HEK293 (cell line): Measurements from ENCODE around the gene LDHD.

Experiments used
- CTCF ChIA-PET: fragments of 350-600 bp; formaldehyde crosslinking; extraction: SDS; loops from one replicate; lab custom pipeline; 2021; ENCODE audit warnings: antibody characterized with exemption; lab: Yijun Ruan, JAX
- POLR2A ChIA-PET: fragments of 300-600 bp; formaldehyde crosslinking; extraction: SDS; loops from one replicate; lab custom pipeline; 2020; ENCODE audit warnings: antibody characterized with exemption, inconsistent platforms; lab: Yijun Ruan, JAX
- H3K27ac ChIP-seq: fragments of 200-500 bp; sonication (Bioruptor generic); 2 replicates; pipeline ENCODE4 v1.5.1; 2014; ENCODE audit warnings: low read depth, low read length, control low read depth, inconsistent platforms; ENCODE audit errors: extremely low read depth
- H3K36me3 ChIP-seq, 2 experiments: fragments of 200-500 bp in 1 of 2; sonication (Bioruptor generic) in 1 of 2; 1 replicate in 1 of 2; 2 replicates in 1 of 2; pipeline ENCODE4 v1.5.1; 2014 to 2017; ENCODE audit warnings: inconsistent platforms in 2 of 2, low read length in 2 of 2; ENCODE audit not compliant: control insufficient read depth in 2 of 2, insufficient read depth in 1 of 2
- H3K4me1 ChIP-seq: fragments of 200-500 bp; sonication (Bioruptor generic); 2 replicates; pipeline ENCODE4 v1.5.1; 2014; ENCODE audit warnings: mild to moderate bottlenecking, low read length, inconsistent platforms; ENCODE audit not compliant: control insufficient read depth, insufficient read depth
- H3K4me3 ChIP-seq: 2 replicates; pipeline ENCODE4 v1.5.1; 2011; ENCODE audit warnings: low read depth, mild to moderate bottlenecking, control low read depth, low read length, moderate library complexity
- H3K9me3 ChIP-seq: fragments of 200-500 bp; sonication (Bioruptor generic); 2 replicates; pipeline ENCODE4 v1.5.1; 2014; ENCODE audit warnings: low read depth, low read length, inconsistent platforms; ENCODE audit not compliant: control insufficient read depth, insufficient read depth
- EGR2 ChIP-seq: fragments of 450-650 bp; formaldehyde crosslinking; IDR thresholded peaks from 2 replicates; pipeline ENCODE4 v1.5.1; 2016; ENCODE audit warnings: low read depth, missing biosample characterization, missing genetic modification characterization
- GLI2 ChIP-seq: fragments of 450-650 bp; formaldehyde crosslinking; IDR thresholded peaks from 2 replicates; pipeline ENCODE4; 2017; ENCODE audit warnings: missing biosample characterization, missing genetic modification characterization, low read depth, borderline replicate concordance
- KLF8 ChIP-seq: fragments of 450-650 bp; formaldehyde crosslinking; IDR thresholded peaks from 2 replicates; pipeline ENCODE4 v1.5.1; 2016; ENCODE audit warnings: missing biosample characterization, missing genetic modification characterization
- PRDM10 ChIP-seq: fragments of 450-650 bp; formaldehyde crosslinking; IDR thresholded peaks from 2 replicates; pipeline ENCODE4 v1.5.1; 2016; ENCODE audit warnings: missing biosample characterization, missing genetic modification characterization
- SCRT2 ChIP-seq: fragments of 450-650 bp; formaldehyde crosslinking; IDR thresholded peaks from 2 replicates; pipeline ENCODE4 v1.5.1; 2016; ENCODE audit warnings: missing biosample characterization, missing genetic modification characterization
- ZBTB17 ChIP-seq: fragments of 450-650 bp; formaldehyde crosslinking; IDR thresholded peaks from 2 replicates; pipeline ENCODE4 v1.5.1; 2016; ENCODE audit warnings: missing biosample characterization, missing genetic modification characterization
- ZBTB8A ChIP-seq: fragments of 450-650 bp; formaldehyde crosslinking; IDR thresholded peaks from 2 replicates; pipeline ENCODE4 v1.5.1; 2016; ENCODE audit warnings: missing biosample characterization, missing genetic modification characterization
- ZFHX2 ChIP-seq: fragments of 450-650 bp; formaldehyde crosslinking; conservative IDR thresholded peaks from 2 replicates; pipeline ENCODE4 v1.5.1; 2016; ENCODE audit warnings: missing biosample characterization, missing genetic modification characterization
- ZFP3 ChIP-seq: fragments of 450-650 bp; formaldehyde crosslinking; IDR thresholded peaks from 2 replicates; pipeline ENCODE4 v1.5.1; 2016; ENCODE audit warnings: low read depth, missing biosample characterization, missing genetic modification characterization
- ZNF10 ChIP-seq: fragments of 450-650 bp; formaldehyde crosslinking; IDR thresholded peaks from 2 replicates; pipeline ENCODE4 v1.5.1; 2017; ENCODE audit warnings: missing biosample characterization, missing genetic modification characterization
- ZNF133 ChIP-seq: fragments of 450-650 bp; formaldehyde crosslinking; IDR thresholded peaks from 2 replicates; pipeline ENCODE4 v1.5.1; 2016; ENCODE audit warnings: missing biosample characterization, missing genetic modification characterization
- ZNF146 ChIP-seq: fragments of 450-650 bp; formaldehyde crosslinking; IDR thresholded peaks from 2 replicates; pipeline ENCODE4 v1.5.1; 2016; ENCODE audit warnings: missing biosample characterization, missing genetic modification characterization
- ZNF274 ChIP-seq, 2 experiments: fragments of 200-500 bp in 1 of 2; fragments of 450-650 bp in 1 of 2; sonication (Bioruptor generic) in 1 of 2; formaldehyde crosslinking in 1 of 2; IDR thresholded peaks; 2 replicates each; pipeline versions ENCODE4 v1.5.1 to v1.6.1; 2014 to 2016; ENCODE audit warnings: borderline replicate concordance in 1 of 2, inconsistent platforms in 1 of 2, low read length in 1 of 2, missing biosample characterization in 1 of 2, missing genetic modification characterization in 1 of 2
- ZNF518A ChIP-seq: fragments of 450-650 bp; formaldehyde crosslinking; conservative IDR thresholded peaks from 2 replicates; pipeline ENCODE4 v1.5.1; 2016; ENCODE audit warnings: low read depth, missing biosample characterization, missing genetic modification characterization
- ZNF571 ChIP-seq: fragments of 450-650 bp; formaldehyde crosslinking; IDR thresholded peaks from 2 replicates; pipeline ENCODE4 v1.5.0; 2017; ENCODE audit warnings: missing biosample characterization, missing genetic modification characterization
- ZNF785 ChIP-seq: fragments of 450-650 bp; formaldehyde crosslinking; IDR thresholded peaks from 2 replicates; pipeline ENCODE4 v1.5.1; 2016; ENCODE audit warnings: missing biosample characterization, missing genetic modification characterization
- ZSCAN23 ChIP-seq: fragments of 450-650 bp; formaldehyde crosslinking; IDR thresholded peaks from 2 replicates; pipeline ENCODE4 v1.5.1; 2016; ENCODE audit warnings: missing biosample characterization, missing genetic modification characterization
- TF ChIP-seq, protein P1 (sequence below): fragments of 450-650 bp; formaldehyde crosslinking; IDR thresholded peaks from 2 replicates; pipeline ENCODE4 v1.5.1; 2017; ENCODE audit warnings: missing biosample characterization, missing genetic modification characterization
- TF ChIP-seq, protein P2 (sequence below): fragments of 450-650 bp; formaldehyde crosslinking; IDR thresholded peaks from 2 replicates; pipeline ENCODE4 v1.5.1; 2016; ENCODE audit warnings: missing biosample characterization, missing genetic modification characterization

The LDHD gene

GRCh38 chr16:75109732-75110243 lies 6.8 kb downstream of the LDHD start:
- ChIA-PET CTCF (interaction anchor here (0.6 to 4.3 kb wide), 6 partner anchors 12 to 953 kb away, joined by 3 to 47 read pairs (median 10); partner anchors contain the start of genes WDR59 and ZNRF1), POLR2A (no interaction called here)
- TF ChIP-seq ZBTB8A (tag by site-specific recombination) (no peak), ZFP3 (no peak), ZNF146 (tag by site-specific recombination) (no peak), ZNF518A (no peak), GLI2 (tag by site-specific recombination) (no peak), EGR2 (tag by site-specific recombination) (no peak), KLF8 (tag by site-specific recombination) (no peak), ZNF10 (tag by site-specific recombination) (no peak), ZNF785 (tag by site-specific recombination) (no peak), ZNF571 (tag by site-specific recombination) (no peak), ZNF133 (tag by site-specific recombination) (no peak)
- H3K27ac ChIP-seq = no peak overlapping the region
- no peaks in the 10 kb centered on the region for H3K9me3 ChIP-seq
- H3K36me3 ChIP-seq = no peaks in the 10 kb centered on the region
- no peaks in the 10 kb centered on the region; the same call in 1 of the 2 replicates for H3K4me1 ChIP-seq
- no peak overlapping the region for H3K4me3 ChIP-seq

- CTCF ChIA-PET = interaction anchor here (0.6 to 4.3 kb wide), 4 partner anchors 11 to 954 kb away, joined by 3 to 23 read pairs (median 4); partner anchors contain the start of gene ZNRF1
- TF ChIP-seq ZFHX2 (tag by site-specific recombination) (peak; percentile 66; the same call in 1 of the 2 replicates), SCRT2 (tag by site-specific recombination) (0 out of 2 replicates have a peak, but pooled peaks have one; percentile 16), PRDM10 (peak; percentile 55), ZSCAN23 (tag by site-specific recombination) (no peak), ZNF274 (IDR thresholded peaks at IDR 0.05; ENCODE audit: low read length) (no peak), ZNF274 (tag by site-specific recombination; IDR thresholded peaks at IDR 0.05; ENCODE audit: borderline replicate concordance) (no peak), ZBTB17 (tag by site-specific recombination) (peak; percentile 94)
- TF ChIP-seq, protein P1, sequence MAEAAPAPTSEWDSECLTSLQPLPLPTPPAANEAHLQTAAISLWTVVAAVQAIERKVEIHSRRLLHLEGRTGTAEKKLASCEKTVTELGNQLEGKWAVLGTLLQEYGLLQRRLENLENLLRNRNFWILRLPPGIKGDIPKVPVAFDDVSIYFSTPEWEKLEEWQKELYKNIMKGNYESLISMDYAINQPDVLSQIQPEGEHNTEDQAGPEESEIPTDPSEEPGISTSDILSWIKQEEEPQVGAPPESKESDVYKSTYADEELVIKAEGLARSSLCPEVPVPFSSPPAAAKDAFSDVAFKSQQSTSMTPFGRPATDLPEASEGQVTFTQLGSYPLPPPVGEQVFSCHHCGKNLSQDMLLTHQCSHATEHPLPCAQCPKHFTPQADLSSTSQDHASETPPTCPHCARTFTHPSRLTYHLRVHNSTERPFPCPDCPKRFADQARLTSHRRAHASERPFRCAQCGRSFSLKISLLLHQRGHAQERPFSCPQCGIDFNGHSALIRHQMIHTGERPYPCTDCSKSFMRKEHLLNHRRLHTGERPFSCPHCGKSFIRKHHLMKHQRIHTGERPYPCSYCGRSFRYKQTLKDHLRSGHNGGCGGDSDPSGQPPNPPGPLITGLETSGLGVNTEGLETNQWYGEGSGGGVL (tag by site-specific recombination) = peak; percentile 23; the same call in 1 of the 2 replicates
- TF ChIP-seq, protein P2, sequence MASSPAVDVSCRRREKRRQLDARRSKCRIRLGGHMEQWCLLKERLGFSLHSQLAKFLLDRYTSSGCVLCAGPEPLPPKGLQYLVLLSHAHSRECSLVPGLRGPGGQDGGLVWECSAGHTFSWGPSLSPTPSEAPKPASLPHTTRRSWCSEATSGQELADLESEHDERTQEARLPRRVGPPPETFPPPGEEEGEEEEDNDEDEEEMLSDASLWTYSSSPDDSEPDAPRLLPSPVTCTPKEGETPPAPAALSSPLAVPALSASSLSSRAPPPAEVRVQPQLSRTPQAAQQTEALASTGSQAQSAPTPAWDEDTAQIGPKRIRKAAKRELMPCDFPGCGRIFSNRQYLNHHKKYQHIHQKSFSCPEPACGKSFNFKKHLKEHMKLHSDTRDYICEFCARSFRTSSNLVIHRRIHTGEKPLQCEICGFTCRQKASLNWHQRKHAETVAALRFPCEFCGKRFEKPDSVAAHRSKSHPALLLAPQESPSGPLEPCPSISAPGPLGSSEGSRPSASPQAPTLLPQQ (tag by site-specific recombination) = peak; percentile 81; the same call in 1 of the 2 replicates
Measured at GRCh38 chr16:75108792-75109731, 7.5 kb downstream of the LDHD start.

More at GRCh38 chr16:75108792-75109731, 7.5 kb downstream of the LDHD start:
- Histone ChIP-seq H3K36me3 (no peaks in the 10 kb centered on the region), H3K27ac (no peak overlapping the region), H3K4me3 (no peak overlapping the region), H3K4me1 (no peaks in the 10 kb centered on the region; the same call in 1 of the 2 replicates), H3K9me3 (no peaks in the 10 kb centered on the region)
- POLR2A ChIA-PET = interaction anchor here (1.5 kb wide), 1 partner anchor 124 kb away, joined by 5 read pairs; the partner anchor contains the start of gene WDR59
